Right lung (tissue), 5 donors: ENCODE results near the gene TCTA. TPM values are rescaled to one million over a fixed set of nuclear protein-coding genes. Genes with fewer than 3 reads are reported as not detected.

Experiments
- DNase-seq, 2 donors: peaks; one replicate each; pipeline ENCODE4 v3.0.0-alpha.2; 2013
- polyA plus RNA-seq, 5 donors: library from polyadenylated mRNA; unstranded; fragments of 120-200 nt; gene quantifications; one replicate each; pipeline versions ENCODE4 v1.2.1 to v1.2.3, GENCODE V29; 2013; ENCODE audit warnings: inconsistent platforms in 1 of 5, low replicate concordance in 1 of 5; ENCODE audit not compliant: insufficient read length in 5 of 5, insufficient read depth in 1 of 5

TCTA gene
- polyA plus RNA-seq, 5 donors, result 17.3 to 24.0 (median 20.9) TPM

- DNase-seq, result no peak
These were observed 42.9 kb downstream of the TCTA start for GRCh38 chr3:49454898-49455681.

- DNase-seq, result no peak
These were observed 44.2 kb downstream of the TCTA start for GRCh38 chr3:49456466-49456865.

GRCh38 chr3:49460188-49460890 lies 48.1 kb downstream of the TCTA start:
- no peak for DNase-seq

- DNase-seq, result no peak
These were observed 48.7 kb downstream of the TCTA start for GRCh38 chr3:49460956-49461355.

GRCh38 chr3:49461443-49462171 lies 49.4 kb downstream of the TCTA start:
- DNase-seq, result no peak

GRCh38 chr3:49462222-49462621 lies 50.0 kb downstream of the TCTA start:
- DNase-seq, result no peak

GRCh38 chr3:49465270-49466034 lies 53.2 kb downstream of the TCTA start:
- DNase-seq, result no peak

Other genes with a start within 250 kb of the TCTA start
- 10 to 100 TPM; 18.0 to 25.2 (median 20.1) TPM for gene CCDC71, start 246.1 kb upstream of the TCTA start, polyA plus RNA-seq
- 10 to 100 TPM; 34.7 to 53.4 (median 45.1) TPM for gene KLHDC8B, start 240.8 kb upstream of the TCTA start, polyA plus RNA-seq
- 10 to 100 TPM; 10.8 to 13.4 (median 12.4) TPM for gene C3orf62, start 135.2 kb upstream of the TCTA start, polyA plus RNA-seq
- gene USP4, start 72.4 kb upstream of the TCTA start, polyA plus RNA-seq, result 10 to 100 TPM; 65.0 to 80.3 (median 72.7) TPM
- gene GPX1, start 54.1 kb upstream of the TCTA start, polyA plus RNA-seq, result 100 to 1,000 TPM in 4 of 5 donors, 10 to 100 TPM in 1; 97.4 to 224 (median 122) TPM
- 100 to 1,000 TPM; 456 to 543 (median 472) TPM for gene RHOA, start 447 bp upstream of the TCTA start, polyA plus RNA-seq
- gene AMT, start 10.1 kb downstream of the TCTA start, polyA plus RNA-seq, result 10 to 100 TPM; 26.3 to 41.7 (median 29.9) TPM
- 10 to 100 TPM; 22.7 to 30.5 (median 24.0) TPM for gene NICN1, start 16.9 kb downstream of the TCTA start, polyA plus RNA-seq
- 10 to 100 TPM; 43.0 to 62.1 (median 50.1) TPM for gene DAG1, start 57.8 kb downstream of the TCTA start, polyA plus RNA-seq
- gene BSN, start 142.1 kb downstream of the TCTA start, polyA plus RNA-seq, result under 1 TPM; 0.73 to 0.97 (median 0.81) TPM